LHCN-M2 (cell line): Measurements from ENCODE around the gene TSC2. TPM values are rescaled to one million over a fixed set of nuclear protein-coding genes. Genes with fewer than 3 reads are reported as not detected.

Experiments used
- DNase-seq: peaks from one replicate; pipeline ENCODE4 v3.0.0-alpha.2; 2012; ENCODE audit warnings: low read depth
- total RNA-seq: library from RNA; depleted of rRNA; stranded (reverse); fragments of >200 nt; gene quantifications from 2 replicates; pipeline ENCODE4 v1.2.3, GENCODE V29; 2014

TSC2 gene
- total RNA-seq, 1 experiment from 2014 or later: 52.2 TPM

DNA sequence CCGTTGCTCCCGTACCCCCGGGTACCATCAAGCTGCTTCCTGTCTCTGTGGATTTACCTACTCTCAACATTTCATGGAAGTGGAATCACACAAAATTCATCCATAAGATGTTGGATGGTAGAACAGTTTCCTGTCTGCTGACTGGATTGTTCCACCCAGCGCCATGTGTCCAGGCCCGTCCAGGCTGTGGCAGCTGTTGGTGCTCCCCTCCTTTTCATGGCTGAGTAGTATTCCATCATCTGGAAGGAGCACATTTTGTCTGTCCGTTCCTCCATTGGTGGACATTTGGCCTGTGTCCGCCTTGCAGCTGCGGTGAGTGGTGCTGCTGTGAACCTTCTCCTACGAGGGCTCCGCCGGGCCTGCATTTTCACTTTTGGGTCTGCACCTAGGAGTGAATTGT is 18.4 kb downstream of the TSC2 start:
- DNase-seq: no peak

DNA sequence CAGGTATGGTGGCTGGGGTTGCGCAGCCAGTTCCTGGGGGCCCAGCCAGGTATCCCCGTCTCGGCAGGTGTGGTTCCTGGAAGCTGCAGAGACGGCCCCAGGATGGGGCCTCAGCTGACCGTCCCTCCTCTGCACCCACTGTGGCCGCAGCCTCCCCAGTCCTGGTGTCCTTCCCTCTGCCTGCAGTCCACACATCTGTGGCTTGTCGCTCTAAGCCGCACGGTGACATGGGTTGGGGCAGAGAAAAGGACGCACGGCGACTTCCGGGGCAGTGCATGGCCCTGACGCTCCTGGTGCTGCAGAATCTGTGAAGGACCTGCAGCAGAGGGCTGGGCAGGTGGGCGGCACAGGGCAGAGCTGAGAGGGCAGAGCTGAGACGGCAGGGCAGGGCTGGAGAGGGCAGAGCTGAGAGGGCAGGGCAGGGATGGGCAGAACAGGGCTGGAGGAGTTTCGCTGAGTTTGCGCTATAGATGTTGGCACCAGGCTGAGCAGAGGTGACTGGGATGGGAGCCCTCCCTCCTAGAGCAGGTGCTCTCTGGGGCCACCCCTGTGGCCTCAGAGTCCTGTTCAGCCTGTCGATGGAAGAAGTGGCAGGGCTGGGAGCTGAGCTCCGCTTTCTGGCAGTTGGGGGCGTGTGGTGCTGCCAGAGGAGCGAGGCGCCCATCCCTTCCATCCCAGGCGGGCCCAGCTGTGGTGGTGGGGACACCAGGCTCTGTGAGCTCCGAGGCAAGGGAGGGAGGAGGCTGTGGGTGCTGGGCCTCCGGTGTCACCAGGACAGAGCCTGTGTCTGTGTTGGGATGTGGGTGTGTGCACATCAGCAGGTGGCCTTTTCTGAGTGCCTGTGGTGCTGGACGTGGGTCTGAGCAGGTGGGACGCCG is 23.0 kb downstream of the TSC2 start:
- DNase-seq: no peak

DNA sequence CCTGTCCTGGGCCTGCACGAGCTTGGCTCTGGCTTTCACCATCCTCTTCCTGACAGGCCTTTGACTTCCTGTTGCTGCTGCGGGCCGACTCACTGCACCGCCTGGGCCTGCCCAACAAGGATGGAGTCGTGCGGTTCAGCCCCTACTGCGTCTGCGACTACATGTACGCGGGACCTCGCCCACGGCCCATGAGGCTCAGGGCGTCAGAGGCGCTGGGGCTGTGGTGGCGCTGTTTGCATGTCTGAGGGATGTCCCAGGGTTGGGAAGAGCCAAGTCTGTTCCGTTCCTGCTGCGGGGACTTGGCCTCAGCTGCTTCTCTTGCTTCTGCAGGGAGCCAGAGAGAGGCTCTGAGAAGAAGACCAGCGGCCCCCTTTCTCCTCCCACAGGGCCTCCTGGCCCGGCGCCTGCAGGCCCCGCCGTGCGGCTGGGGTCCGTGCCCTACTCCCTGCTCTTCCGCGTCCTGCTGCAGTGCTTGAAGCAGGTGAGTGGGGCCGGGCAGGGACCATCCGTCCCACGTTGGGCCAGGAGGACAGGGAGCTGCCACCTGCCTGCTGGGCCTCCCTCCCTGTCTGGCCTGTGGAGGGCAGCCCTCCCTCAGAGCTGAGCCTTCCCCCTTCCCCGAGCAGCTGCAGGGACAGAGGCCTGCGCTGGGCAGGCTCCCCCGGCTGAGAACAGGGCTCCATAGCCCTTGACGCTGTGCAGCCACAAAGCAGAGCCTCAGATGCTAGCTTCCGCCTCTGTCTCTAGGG is 23.8 kb downstream of the TSC2 start:
- no peak for DNase-seq

GRCh38 chr16:2072926-2073325 is 25.1 kb downstream of the TSC2 start:
- DNase-seq: no peak

GRCh38 chr16:2074071-2074470 is 26.3 kb downstream of the TSC2 start:
- DNase-seq: no peak

GRCh38 chr16:2075631-2076030 is 27.8 kb downstream of the TSC2 start:
- DNase-seq: no peak

DNA sequence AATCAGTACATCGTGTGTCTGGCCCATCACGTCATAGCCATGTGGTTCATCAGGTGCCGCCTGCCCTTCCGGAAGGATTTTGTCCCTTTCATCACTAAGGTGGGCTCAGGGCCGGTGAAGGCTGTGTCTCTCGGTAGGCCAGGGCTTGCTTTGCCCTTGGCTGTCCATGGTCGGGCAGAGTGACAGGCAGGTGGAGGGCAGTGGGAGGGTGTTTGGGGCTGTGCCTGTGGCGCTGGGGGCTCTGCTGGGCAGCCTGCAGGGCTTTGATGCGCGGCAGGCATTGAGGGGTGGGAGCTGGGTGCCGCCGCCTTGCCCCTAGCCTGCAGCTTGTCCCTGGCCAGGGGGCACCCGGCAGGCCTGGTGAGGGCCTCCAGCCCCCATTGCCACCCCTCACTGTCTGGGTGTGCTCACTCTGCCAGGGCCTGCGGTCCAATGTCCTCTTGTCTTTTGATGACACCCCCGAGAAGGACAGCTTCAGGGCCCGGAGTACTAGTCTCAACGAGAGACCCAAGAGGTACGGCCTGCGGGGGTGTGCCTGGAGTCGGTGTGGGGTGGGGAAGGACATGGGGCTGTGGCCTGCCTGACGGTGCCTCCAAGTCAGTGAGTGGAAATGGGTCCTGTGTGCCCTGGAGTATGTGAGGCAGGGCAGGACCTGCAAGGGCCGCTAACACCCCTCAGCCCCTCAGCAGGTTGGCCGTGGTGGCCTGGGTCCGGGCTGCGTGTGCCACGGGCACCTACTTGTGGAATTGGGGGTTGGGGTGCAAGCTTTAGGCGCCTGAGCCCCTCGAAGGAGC is 28.5 kb downstream of the TSC2 start:
- no peak for DNase-seq

DNA sequence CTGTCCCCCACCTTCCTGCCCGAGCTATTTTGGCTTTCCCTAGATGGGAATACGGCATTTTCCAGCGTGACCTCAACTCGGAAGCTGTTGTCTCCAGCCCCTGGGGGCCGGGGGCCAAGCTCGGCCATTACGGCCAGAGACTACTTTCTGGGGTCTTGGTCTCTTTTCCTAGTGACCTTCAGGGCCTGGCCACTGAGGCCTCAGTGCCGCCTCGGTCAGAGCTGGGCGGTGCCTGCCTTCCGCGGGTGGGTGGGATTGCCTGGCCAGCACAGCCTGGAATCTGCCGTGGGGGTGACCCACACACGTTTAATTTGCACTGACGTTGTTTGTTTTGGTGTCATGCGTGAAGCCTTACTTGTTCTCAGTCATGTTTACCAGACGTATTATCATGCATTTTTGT is 29.2 kb downstream of the TSC2 start:
- no peak for DNase-seq

GRCh38 chr16:2077696-2078095 is 29.9 kb downstream of the TSC2 start:
- no peak for DNase-seq

DNA sequence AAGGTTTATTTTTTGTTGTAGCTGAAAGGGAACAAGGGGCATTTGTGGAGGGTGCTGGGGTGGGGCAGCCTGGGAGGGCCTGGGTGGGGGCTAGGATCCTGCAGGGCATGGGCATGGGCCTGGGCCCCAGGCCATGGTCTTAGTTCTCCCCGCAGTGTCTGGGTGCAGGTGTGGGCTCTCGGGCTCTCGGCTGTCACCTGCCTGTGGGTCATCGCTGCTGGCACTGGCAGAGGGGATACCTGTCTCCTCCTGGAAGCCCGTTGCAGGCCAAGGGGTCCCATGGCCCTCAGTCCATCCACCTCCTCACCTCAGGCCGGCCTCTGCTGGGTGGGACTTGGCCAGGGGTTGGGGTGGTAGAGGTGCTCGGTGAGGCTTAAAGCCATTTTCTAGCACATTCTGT is 30.3 kb downstream of the TSC2 start:
- DNase-seq: no peak

GRCh38 chr16:2078691-2079090 is 30.9 kb downstream of the TSC2 start:
- no peak for DNase-seq

- no peak for DNase-seq
These were observed 31.6 kb downstream of the TSC2 start for GRCh38 chr16:2079311-2079800.

DNA sequence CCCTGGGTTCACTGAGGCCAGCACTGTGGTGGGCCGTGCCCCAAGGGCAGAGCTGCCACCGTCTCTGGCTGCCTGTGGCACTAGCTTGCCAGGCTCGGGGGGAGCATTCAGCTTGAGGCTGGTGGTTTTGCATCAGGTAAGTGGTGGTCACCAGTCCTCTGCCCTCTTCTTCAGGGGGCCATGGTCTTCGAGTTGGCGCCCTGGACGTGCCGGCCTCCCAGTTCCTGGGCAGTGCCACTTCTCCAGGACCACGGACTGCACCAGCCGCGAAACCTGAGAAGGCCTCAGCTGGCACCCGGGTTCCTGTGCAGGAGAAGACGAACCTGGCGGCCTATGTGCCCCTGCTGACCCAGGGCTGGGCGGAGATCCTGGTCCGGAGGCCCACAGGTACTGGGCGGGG is 32.2 kb downstream of the TSC2 start:
- DNase-seq: no peak

DNA sequence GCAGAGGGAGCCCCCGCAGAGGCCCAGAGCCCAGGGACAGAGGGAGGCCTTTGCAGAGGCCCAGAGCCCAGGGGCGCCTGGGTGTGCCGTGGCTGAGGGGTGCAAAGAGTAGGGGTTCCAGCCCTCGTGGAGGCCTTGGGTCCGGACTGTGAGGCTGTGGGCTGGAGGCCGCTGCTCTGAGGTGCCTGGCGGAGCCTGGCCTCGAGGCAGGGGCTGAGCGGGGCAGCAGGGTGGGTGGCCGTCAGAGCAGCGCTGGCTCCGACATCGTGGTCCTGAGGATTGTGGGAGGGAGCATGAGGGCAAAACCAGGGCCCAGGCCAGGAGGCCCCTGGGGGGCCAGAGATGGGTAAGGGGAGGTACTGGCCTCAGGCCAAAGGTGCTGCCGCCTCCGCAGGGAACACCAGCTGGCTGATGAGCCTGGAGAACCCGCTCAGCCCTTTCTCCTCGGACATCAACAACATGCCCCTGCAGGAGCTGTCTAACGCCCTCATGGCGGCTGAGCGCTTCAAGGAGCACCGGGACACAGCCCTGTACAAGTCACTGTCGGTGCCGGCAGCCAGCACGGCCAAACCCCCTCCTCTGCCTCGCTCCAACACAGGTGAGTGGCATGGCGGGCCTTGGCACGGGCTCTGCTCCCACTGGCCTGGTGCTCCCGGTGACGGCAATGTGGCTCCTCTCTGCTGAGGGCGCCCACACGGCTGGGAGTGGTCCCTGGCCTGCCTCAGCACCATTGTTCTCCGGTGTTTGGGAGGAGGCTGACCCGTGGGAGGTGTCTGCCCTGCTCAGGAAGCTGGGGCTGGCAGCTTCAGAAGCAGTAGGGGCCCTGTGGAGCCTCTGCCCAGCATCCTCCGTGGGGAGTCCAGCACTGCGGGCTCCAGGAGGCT is 33.7 kb downstream of the TSC2 start:
- no peak for DNase-seq

- no peak for DNase-seq
These were observed 34.6 kb downstream of the TSC2 start for GRCh38 chr16:2082171-2082982.

DNA sequence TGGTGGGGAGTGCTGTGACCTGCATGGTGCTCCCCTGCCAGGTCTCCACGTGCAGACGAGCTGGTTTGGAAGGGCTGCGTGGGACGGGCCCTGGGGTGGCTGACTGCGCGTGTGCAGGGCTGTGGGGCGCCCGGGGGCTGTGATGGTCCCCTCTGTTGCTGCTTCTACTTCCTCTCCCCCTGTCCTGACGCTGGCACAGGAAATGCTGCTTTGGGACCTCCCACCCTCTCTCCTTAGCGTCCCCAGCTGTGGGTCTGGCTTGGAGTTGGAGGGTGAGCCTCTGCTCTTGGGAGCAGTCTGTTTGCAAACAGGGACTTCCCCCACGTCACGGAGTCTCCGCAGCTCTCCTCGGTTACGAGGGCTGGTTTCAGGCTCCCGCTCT is 35.2 kb downstream of the TSC2 start:
- no peak for DNase-seq

- DNase-seq: no peak
These were observed 35.6 kb downstream of the TSC2 start for GRCh38 chr16:2083409-2083808.

DNA sequence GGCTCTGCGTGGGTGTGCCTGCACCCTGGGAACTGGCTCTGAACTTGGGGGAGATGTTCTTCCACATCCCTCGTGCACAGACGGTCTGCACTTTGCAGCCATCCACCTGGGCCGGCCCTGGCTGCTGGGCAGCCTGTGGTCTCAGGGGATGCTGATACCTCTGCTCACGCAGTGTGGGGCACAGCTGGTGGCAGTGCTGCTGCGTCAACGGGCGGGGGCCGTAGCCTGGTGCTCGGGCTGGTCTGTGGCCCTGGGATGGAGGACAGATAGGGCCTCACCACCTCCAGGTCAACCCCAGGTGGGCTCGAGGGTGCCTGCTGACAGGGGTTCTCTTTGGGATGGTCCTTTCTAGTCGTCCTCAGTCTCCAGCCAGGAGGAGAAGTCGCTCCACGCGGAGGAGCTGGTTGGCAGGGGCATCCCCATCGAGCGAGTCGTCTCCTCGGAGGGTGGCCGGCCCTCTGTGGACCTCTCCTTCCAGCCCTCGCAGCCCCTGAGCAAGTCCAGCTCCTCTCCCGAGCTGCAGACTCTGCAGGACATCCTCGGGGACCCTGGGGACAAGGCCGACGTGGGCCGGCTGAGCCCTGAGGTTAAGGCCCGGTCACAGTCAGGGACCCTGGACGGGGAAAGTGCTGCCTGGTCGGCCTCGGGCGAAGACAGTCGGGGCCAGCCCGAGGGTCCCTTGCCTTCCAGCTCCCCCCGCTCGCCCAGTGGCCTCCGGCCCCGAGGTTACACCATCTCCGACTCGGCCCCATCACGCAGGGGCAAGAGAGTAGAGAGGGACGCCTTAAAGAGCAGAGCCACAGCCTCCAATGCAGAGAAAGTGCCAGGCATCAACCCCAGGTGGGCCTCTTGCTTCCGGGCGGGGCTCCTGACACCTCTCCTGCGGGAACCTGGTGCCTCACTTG is 36.3 kb downstream of the TSC2 start:
- DNase-seq: no peak
